Gastroesophageal sphincter (tissue), 3 donors: ENCODE data around the gene GRAMD4.

Experiments used
- POLR2A ChIP-seq, 2 donors: fragments of 450-650 bp; IDR thresholded peaks; one replicate each; pipeline ENCODE4 v1.6.1; 2017; ENCODE audit warnings: antibody characterized with exemption in 2 of 2, mild to moderate bottlenecking in 2 of 2, moderate library complexity in 1 of 2
- TF ChIP-seq, protein P1 (sequence below), 4 experiments: fragments of 200-600 bp in 2 of 4; fragments of 450-650 bp in 2 of 4; sonication (generic) in 1 of 4; IDR thresholded peaks; one replicate each; pipeline ENCODE4 v1.5.1; 2017 to 2019; ENCODE audit warnings: antibody characterized with exemption in 4 of 4, mild to moderate bottlenecking in 2 of 4, moderate library complexity in 2 of 4

- TF ChIP-seq, protein P1, sequence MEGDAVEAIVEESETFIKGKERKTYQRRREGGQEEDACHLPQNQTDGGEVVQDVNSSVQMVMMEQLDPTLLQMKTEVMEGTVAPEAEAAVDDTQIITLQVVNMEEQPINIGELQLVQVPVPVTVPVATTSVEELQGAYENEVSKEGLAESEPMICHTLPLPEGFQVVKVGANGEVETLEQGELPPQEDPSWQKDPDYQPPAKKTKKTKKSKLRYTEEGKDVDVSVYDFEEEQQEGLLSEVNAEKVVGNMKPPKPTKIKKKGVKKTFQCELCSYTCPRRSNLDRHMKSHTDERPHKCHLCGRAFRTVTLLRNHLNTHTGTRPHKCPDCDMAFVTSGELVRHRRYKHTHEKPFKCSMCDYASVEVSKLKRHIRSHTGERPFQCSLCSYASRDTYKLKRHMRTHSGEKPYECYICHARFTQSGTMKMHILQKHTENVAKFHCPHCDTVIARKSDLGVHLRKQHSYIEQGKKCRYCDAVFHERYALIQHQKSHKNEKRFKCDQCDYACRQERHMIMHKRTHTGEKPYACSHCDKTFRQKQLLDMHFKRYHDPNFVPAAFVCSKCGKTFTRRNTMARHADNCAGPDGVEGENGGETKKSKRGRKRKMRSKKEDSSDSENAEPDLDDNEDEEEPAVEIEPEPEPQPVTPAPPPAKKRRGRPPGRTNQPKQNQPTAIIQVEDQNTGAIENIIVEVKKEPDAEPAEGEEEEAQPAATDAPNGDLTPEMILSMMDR (IDR thresholded peaks at IDR 0.05): no peak
- peak in 1 of 2 donors; percentile 37 for TF ChIP-seq POLR2A (IDR thresholded peaks at IDR 0.05)
Observed at GRCh38 chr22:46593211-46593681, 26.9 kb upstream of the GRAMD4 start.
